GM12878 (cell line): ENCODE data around the gene TTC5. TPM values are rescaled to one million over a fixed set of nuclear protein-coding genes. Genes with fewer than 3 reads are reported as not detected.

Experiments used
- ATAC-seq: fragments of 200-7000 bp; cut with Tn5 transposase; 3 replicates; pipeline ENCODE4 v1.9.1; 2020; ENCODE audit warnings: mild to moderate bottlenecking, moderate library complexity
- BruUV-seq: library from RNA; stranded (reverse); fragments of 400-500 nt; replicated peaks from 2 replicates; lab custom pipeline; 2021; lab: Mats Ljungman, UMichigan
- CTCF ChIA-PET: fragments of 300-600 bp; sonication (Branson Sonifier 250); formaldehyde crosslinking; extraction: SDS; loops from one replicate; lab custom pipeline; 2021; ENCODE audit warnings: inconsistent platforms; lab: Yijun Ruan, JAX
- POLR2A ChIA-PET: fragments of 350-600 bp; formaldehyde crosslinking; extraction: SDS; loops from one replicate; lab custom pipeline; 2021; ENCODE audit warnings: inconsistent platforms; lab: Charles Lee
- RAD21 ChIA-PET: fragments of 300-600 bp; sonication (Branson Sonifier 250); formaldehyde crosslinking; loops from one replicate; lab custom pipeline; 2023; ENCODE audit warnings: antibody characterized with exemption; ENCODE audit not compliant: unreplicated experiment; lab: Charles Lee
- SMC1A ChIA-PET: fragments of 300-600 bp; sonication (Branson Sonifier 250); formaldehyde crosslinking; loops from one replicate; lab custom pipeline; 2023; ENCODE audit not compliant: unreplicated experiment, uncharacterized antibody; lab: Charles Lee
- DNase-seq: peaks from one replicate; pipeline ENCODE4 v3.0.0-alpha.2; 2011; ENCODE audit warnings: low read depth, low spot score
- FAIRE-seq: peaks from 3 replicates; lab custom pipeline; 2011; peaks lifted over from hg19 to GRCh38; lab: Jason Lieb, UNC
- H2AFZ ChIP-seq: 2 replicates; pipeline ENCODE4 v1.6.0; 2011; ENCODE audit warnings: low read depth, low read length, control low read depth; ENCODE audit not compliant: control insufficient read depth
- H3K27ac ChIP-seq: 2 replicates; pipeline ENCODE4 v1.5.1; 2011; ENCODE audit warnings: control low read depth; ENCODE audit not compliant: control insufficient read depth, insufficient read depth
- H3K27me3 ChIP-seq, 2 experiments: replicated peaks in 1 of 2; 2 replicates each; pipeline versions ENCODE4 v1.6.0 to v1.6.1; 2011; ENCODE audit warnings: low read length in 1 of 2; ENCODE audit not compliant: control insufficient read depth in 2 of 2, insufficient read depth in 2 of 2
- H3K36me3 ChIP-seq, 2 experiments: 2 replicates each; pipeline ENCODE4 v1.5.1; 2011; ENCODE audit warnings: low read length in 1 of 2; ENCODE audit not compliant: control insufficient read depth in 2 of 2, insufficient read depth in 2 of 2
- H3K4me1 ChIP-seq: 2 replicates; pipeline ENCODE4 v1.6.1; 2011; ENCODE audit warnings: mild to moderate bottlenecking, low read length, moderate library complexity, mixed read lengths; ENCODE audit not compliant: control insufficient read depth, insufficient read depth
- H3K4me2 ChIP-seq: 2 replicates; pipeline ENCODE4 v1.6.0; 2011; ENCODE audit warnings: control low read depth; ENCODE audit not compliant: control insufficient read depth, insufficient read depth
- H3K4me3 ChIP-seq: fragments of 200-600 bp; sonication (generic); 2 replicates; pipeline ENCODE4 v1.5.1; 2016
- H3K79me2 ChIP-seq: 2 replicates; pipeline ENCODE4 v1.6.0; 2011; ENCODE audit warnings: low read length; ENCODE audit not compliant: control insufficient read depth, insufficient read depth
- H3K9ac ChIP-seq: 2 replicates; pipeline ENCODE4 v1.8.0; 2011; ENCODE audit warnings: low read length, control low read depth, mixed read lengths; ENCODE audit not compliant: control insufficient read depth, insufficient read depth
- H3K9me3 ChIP-seq: replicated peaks from 3 replicates; pipeline ENCODE4 v1.5.1; 2011; ENCODE audit warnings: mild to moderate bottlenecking, low read length; ENCODE audit not compliant: control insufficient read depth, insufficient read depth
- H4K20me1 ChIP-seq: 2 replicates; pipeline ENCODE4 v1.6.0; 2011; ENCODE audit not compliant: control insufficient read depth, insufficient read depth
- BACH1 ChIP-seq: fragments of 450-650 bp; IDR thresholded peaks from 2 replicates; pipeline ENCODE4 v1.6.1; 2017; ENCODE audit warnings: mild to moderate bottlenecking, borderline replicate concordance
- BHLHE40 ChIP-seq, 2 experiments: fragments of 450-650 bp in 1 of 2; IDR thresholded peaks; 2 replicates each; pipeline ENCODE4 v1.6.1; 2011 to 2017; ENCODE audit warnings: low read depth in 2 of 2, borderline replicate concordance in 1 of 2, improper control_type of control experiment in 1 of 2, low read length in 1 of 2, mild to moderate bottlenecking in 1 of 2
- BMI1 ChIP-seq: fragments of 450-650 bp; IDR thresholded peaks from 2 replicates; pipeline ENCODE4 v1.6.1; 2016; ENCODE audit warnings: mild to moderate bottlenecking, moderate library complexity, borderline replicate concordance
- BRCA1 ChIP-seq: IDR thresholded peaks from 2 replicates; pipeline ENCODE4 v1.6.1; 2011; ENCODE audit warnings: low read depth, low read length, improper control_type of control experiment
- EED ChIP-seq: sonication (generic); IDR thresholded peaks from 2 replicates; pipeline ENCODE4 v1.6.1; 2016; ENCODE audit warnings: antibody characterized with exemption, low read depth
- ETV6 ChIP-seq, 2 experiments: fragments of 450-650 bp in 1 of 2; IDR thresholded peaks in 1 of 2; conservative IDR thresholded peaks in 1 of 2; 2 replicates each; pipeline ENCODE4 v1.6.1; 2014; ENCODE audit warnings: antibody characterized with exemption in 1 of 2, borderline replicate concordance in 1 of 2, low read depth in 1 of 2, mild to moderate bottlenecking in 1 of 2, moderate library complexity in 1 of 2
- MTA2 ChIP-seq: fragments of 450-650 bp; IDR thresholded peaks from 2 replicates; pipeline ENCODE4 v1.6.1; 2016; ENCODE audit warnings: low read depth, mild to moderate bottlenecking, moderate library complexity
- NBN ChIP-seq: fragments of 450-650 bp; IDR thresholded peaks from 2 replicates; pipeline ENCODE4 v1.6.1; 2016
- NFIC ChIP-seq: IDR thresholded peaks from 2 replicates; pipeline ENCODE4 v1.6.1; 2012; ENCODE audit warnings: low read depth, mild to moderate bottlenecking, inconsistent platforms, low read length, moderate library complexity
- NR2F1 ChIP-seq: fragments of 450-650 bp; conservative IDR thresholded peaks from 2 replicates; pipeline ENCODE4 v1.6.1; 2017; ENCODE audit warnings: mild to moderate bottlenecking
- POLR2A ChIP-seq: IDR thresholded peaks from 2 replicates; pipeline ENCODE4 v1.6.1; 2011; ENCODE audit warnings: low read depth, mild to moderate bottlenecking, low read length
- POU2F2 ChIP-seq: IDR thresholded peaks from 3 replicates; pipeline ENCODE4 v1.6.1; 2011; ENCODE audit warnings: low read depth, mild to moderate bottlenecking, low read length, borderline replicate concordance
- RAD21 ChIP-seq: IDR thresholded peaks from 2 replicates; pipeline ENCODE4 v1.6.1; 2011; ENCODE audit warnings: mild to moderate bottlenecking, low read depth, low read length, moderate library complexity; ENCODE audit not compliant: insufficient read depth
- RELA ChIP-seq: fragments of 450-650 bp; IDR thresholded peaks from 2 replicates; pipeline ENCODE4 v1.8.0; 2014; ENCODE audit warnings: borderline replicate concordance; ENCODE audit not compliant: partially characterized antibody
- RUNX3 ChIP-seq: IDR thresholded peaks from 2 replicates; pipeline ENCODE4 v1.6.1; 2012; ENCODE audit warnings: low read length, inconsistent platforms
- SIN3A ChIP-seq: IDR thresholded peaks from 2 replicates; pipeline ENCODE4 v1.6.1; 2012; ENCODE audit warnings: low read depth, low read length, improper control_type of control experiment
- SPI1 ChIP-seq: IDR thresholded peaks from 2 replicates; pipeline ENCODE4 v1.6.1; 2011; ENCODE audit warnings: low read depth, mild to moderate bottlenecking, low read length, moderate library complexity, borderline replicate concordance; ENCODE audit not compliant: insufficient read depth
- ZZZ3 ChIP-seq: IDR thresholded peaks from 2 replicates; pipeline ENCODE4 v1.6.1; 2011; ENCODE audit warnings: low read depth; ENCODE audit not compliant: control insufficient read depth, insufficient read length
- WGBS: methylation state at CpG from one replicate; pipeline ENCODE4 v1.1.6; 2016; ENCODE audit warnings: low lambda C conversion rate; ENCODE audit not compliant: insufficient replicate concordance, insufficient coverage; ENCODE audit errors: missing lambda C conversion rate; 5-methylcytosine and 5-hydroxymethylcytosine counted together
- in situ Hi-C: fragments of 300-500 bp; cut with MboI; formaldehyde crosslinking; loops from 9 replicates; pipeline ENCODE4 v1.14.3; 2018; ENCODE audit warnings: mixed read lengths
- intact Hi-C: fragments of 100-400 bp; cut with micrococcal nuclease; formaldehyde crosslinking; loops from one replicate; pipeline ENCODE4 v1.14.2; 2022; ENCODE audit not compliant: unreplicated experiment
- polyA plus RNA-seq, 11 experiments: library from polyadenylated mRNA; depleted of rRNA in 4 of 11; unstranded in 6 of 11; stranded (reverse) in 5 of 11; fragments of >200 nt; fragmentation: Nextera tagmentation in 4 of 11; fragmentation: Illumina TruSeq in 1 of 11; extraction: Ambion mirVana in 4 of 11; extraction: Trizol in 1 of 11; gene quantifications; 1 replicate in 1 of 11; 2 replicates in 10 of 11; pipeline versions ENCODE4 v1.2.1 to v1.2.3, GENCODE V29; 2011 to 2016; ENCODE audit warnings: inconsistent platforms in 2 of 11, missing spikeins in 2 of 11, low read depth in 1 of 11
- total RNA-seq, 4 experiments: library from RNA; depleted of rRNA in 3 of 4; stranded (reverse); fragments of >200 nt in 3 of 4; fragmentation: Illumina TruSeq in 1 of 4; extraction: Trizol in 1 of 4; gene quantifications; 2 replicates each; pipeline versions ENCODE4 v1.2.1 to v1.2.3, GENCODE V29; 2013 to 2021
- TF ChIP-seq, protein P1 (sequence below): fragments of 450-650 bp; IDR thresholded peaks from 2 replicates; pipeline ENCODE4 v1.6.1; 2017; ENCODE audit warnings: mild to moderate bottlenecking, low read depth, inconsistent platforms; ENCODE audit not compliant: poor library complexity, severe bottlenecking
- TF ChIP-seq, protein P2 (sequence below): IDR thresholded peaks from 2 replicates; pipeline ENCODE4 v1.6.1; 2011; ENCODE audit warnings: low read depth, low read length, improper control_type of control experiment, borderline replicate concordance
- TF ChIP-seq, protein P3 (sequence below): fragments of 450-650 bp; IDR thresholded peaks from 2 replicates; pipeline ENCODE4 v1.6.1; 2016; ENCODE audit warnings: mild to moderate bottlenecking

Gene TTC5
- total and polyA plus RNA-seq, 10 of the 15 experiments (the other 5 are each of a cell fraction or from before 2014, with no cell fraction given), result 6.9 to 21.6 (median 13.5) TPM

DNA sequence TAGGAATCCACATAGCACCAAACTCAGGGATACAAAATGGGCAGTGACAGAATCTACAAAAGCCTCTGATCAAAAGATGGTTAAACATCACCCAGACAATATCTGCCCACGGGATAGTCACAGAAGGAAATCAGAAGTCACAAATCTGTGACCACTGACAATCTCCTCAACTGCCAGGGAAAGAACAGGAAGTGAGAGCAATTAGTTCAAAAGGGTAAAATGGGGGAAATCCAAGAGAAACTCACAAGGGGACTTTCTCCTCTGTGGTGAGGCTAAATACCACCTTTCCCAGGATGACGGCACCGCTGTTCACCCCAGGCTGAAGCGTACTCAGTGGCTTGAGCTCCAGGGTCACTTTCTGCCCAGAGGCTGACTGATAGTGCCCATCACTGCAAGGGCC lies 10.7 kb downstream of the TTC5 start:
- 4% methylated on average over 4 of the region's 4 CpGs for WGBS
- no peak overlapping the region for H3K27ac ChIP-seq
- in situ Hi-C loops (no loop called here), intact Hi-C loops (no loop called here)
- peaks cover 2 to 21% of the 10 kb centered on the region in 2 experiments for H3K36me3 ChIP-seq
- DNase-seq (peak; percentile 60), FAIRE-seq (peak; percentile 88), ATAC-seq (peak; percentile 99)
- ChIA-PET POLR2A (interaction anchor here (1.1 to 1.2 kb wide), 2 partner anchors 39 to 48 kb away, joined by 3 to 4 read pairs; partner anchors contain the start of gene PARP2), RAD21 (interaction anchor here (0.9 to 1.3 kb wide), 4 partner anchors 32 to 315 kb away, joined by 3 to 4 read pairs (median 3); partner anchors contain the start of gene PARP2), SMC1A (interaction anchor here (0.7 to 1.6 kb wide), 3 partner anchors 33 to 121 kb away, joined by 3 to 4 read pairs (median 4); no protein-coding TSS in a partner anchor), CTCF (interaction anchor here (1.2 to 3.6 kb wide), 2 partner anchors 11 to 314 kb away, joined by 3 to 12 read pairs; partner anchors contain the start of gene TTC5)
- no peaks in the 10 kb centered on the region for H4K20me1 ChIP-seq
- no peaks in the 10 kb centered on the region for H3K9me3 ChIP-seq
- peaks cover 11% of the 10 kb centered on the region for H3K4me1 ChIP-seq
- H2AFZ ChIP-seq, result no peak overlapping the region
- H3K79me2 ChIP-seq, result no peaks in the 10 kb centered on the region
- no TSS peak for BruUV-seq
- no peak overlapping the region for H3K4me2 ChIP-seq
- H3K9ac ChIP-seq, result no peak overlapping the region
- no peak overlapping the region for H3K4me3 ChIP-seq
- H3K27me3 ChIP-seq, result no peaks in the 10 kb centered on the region
- TF ChIP-seq EED (peak; percentile 92), BHLHE40 (IDR thresholded peaks at IDR 0.05; ENCODE audit: borderline replicate concordance in 1 of 2, low read depth in 2 of 2, low read length in 1 of 2) (peak in 1 of 2 experiments; percentile 19; a peak in 1 of 4 replicates), MTA2 (peak; percentile 96), BMI1 (peak; percentile 27; the same call in 1 of the 2 replicates), SIN3A (no peak), NBN (peak; percentile 72; the same call in 1 of the 2 replicates), POU2F2 (peak; percentile 54; the same call in 1 of the 3 replicates), ZZZ3 (no peak), BRCA1 (no peak), ETV6 (conservative IDR thresholded peaks at IDR 0.05 in 1 of 2, IDR thresholded peaks at IDR 0.05 in 1 of 2; ENCODE audit: borderline replicate concordance in 1 of 2, low read depth in 1 of 2) (peak in 1 of 2 experiments; percentile 76; a peak in 1 of 4 replicates), NFIC (peak; percentile 83), RELA (peak; percentile 96), RUNX3 (peak; percentile 90), NR2F1 (peak; percentile 93), BACH1 (0 out of 2 replicates have a peak, but pooled peaks have one; percentile 21), RAD21 (no peak), POLR2A (no peak), SPI1 (peak; percentile 94)
- TF ChIP-seq, protein P1, sequence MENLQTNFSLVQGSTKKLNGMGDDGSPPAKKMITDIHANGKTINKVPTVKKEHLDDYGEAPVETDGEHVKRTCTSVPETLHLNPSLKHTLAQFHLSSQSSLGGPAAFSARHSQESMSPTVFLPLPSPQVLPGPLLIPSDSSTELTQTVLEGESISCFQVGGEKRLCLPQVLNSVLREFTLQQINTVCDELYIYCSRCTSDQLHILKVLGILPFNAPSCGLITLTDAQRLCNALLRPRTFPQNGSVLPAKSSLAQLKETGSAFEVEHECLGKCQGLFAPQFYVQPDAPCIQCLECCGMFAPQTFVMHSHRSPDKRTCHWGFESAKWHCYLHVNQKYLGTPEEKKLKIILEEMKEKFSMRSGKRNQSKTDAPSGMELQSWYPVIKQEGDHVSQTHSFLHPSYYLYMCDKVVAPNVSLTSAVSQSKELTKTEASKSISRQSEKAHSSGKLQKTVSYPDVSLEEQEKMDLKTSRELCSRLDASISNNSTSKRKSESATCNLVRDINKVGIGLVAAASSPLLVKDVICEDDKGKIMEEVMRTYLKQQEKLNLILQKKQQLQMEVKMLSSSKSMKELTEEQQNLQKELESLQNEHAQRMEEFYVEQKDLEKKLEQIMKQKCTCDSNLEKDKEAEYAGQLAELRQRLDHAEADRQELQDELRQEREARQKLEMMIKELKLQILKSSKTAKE, result peak; percentile 54
- TF ChIP-seq, protein P2, sequence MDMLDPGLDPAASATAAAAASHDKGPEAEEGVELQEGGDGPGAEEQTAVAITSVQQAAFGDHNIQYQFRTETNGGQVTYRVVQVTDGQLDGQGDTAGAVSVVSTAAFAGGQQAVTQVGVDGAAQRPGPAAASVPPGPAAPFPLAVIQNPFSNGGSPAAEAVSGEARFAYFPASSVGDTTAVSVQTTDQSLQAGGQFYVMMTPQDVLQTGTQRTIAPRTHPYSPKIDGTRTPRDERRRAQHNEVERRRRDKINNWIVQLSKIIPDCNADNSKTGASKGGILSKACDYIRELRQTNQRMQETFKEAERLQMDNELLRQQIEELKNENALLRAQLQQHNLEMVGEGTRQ, result no peak
- TF ChIP-seq, protein P3, sequence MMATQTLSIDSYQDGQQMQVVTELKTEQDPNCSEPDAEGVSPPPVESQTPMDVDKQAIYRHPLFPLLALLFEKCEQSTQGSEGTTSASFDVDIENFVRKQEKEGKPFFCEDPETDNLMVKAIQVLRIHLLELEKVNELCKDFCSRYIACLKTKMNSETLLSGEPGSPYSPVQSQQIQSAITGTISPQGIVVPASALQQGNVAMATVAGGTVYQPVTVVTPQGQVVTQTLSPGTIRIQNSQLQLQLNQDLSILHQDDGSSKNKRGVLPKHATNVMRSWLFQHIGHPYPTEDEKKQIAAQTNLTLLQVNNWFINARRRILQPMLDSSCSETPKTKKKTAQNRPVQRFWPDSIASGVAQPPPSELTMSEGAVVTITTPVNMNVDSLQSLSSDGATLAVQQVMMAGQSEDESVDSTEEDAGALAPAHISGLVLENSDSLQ, result peak; percentile 24; the same call in 1 of the 2 replicates
